SHP77 treated with DMSO at 0.1 percent for 48 hours (cell line): ENCODE measurements around the gene NSG2.
"Not testable (repeated sequence)": the region's sequence is repeated elsewhere in the genome, so short reads cannot be mapped to it uniquely, and the experiment has no call there.

ENCODE experiments used
- DNase-seq: peaks from one replicate; lab custom pipeline; 2025; lab: John Stamatoyannopoulos, UW

Gene NSG2

DNA sequence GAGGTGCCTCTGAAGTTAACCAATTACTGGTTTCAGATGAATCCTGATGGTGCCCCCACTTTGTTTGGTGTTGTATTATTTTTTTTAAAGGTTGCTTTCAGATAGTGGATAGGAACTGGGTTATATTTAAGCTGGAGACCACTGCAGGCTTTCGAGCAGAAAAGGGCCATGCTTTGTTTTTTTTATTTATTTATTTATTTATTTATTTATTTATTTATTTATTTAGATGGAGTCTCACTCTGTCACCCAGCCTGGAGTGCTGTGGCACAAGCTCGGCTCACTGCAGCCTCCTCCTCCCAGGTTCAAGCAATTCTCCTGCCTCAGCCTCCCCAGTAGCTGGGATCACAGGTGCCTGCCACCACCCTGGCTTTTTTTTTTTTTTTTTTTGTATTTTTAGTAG is 57.1 kb downstream of the NSG2 start:
- DNase-seq, result not testable (repeated sequence)

- DNase-seq, result no peak
Observed at GRCh38 chr5:174106997-174107655, 61.6 kb downstream of the NSG2 start.

- DNase-seq, result no peak
Observed at GRCh38 chr5:174108745-174109144, 63.2 kb downstream of the NSG2 start.

DNA sequence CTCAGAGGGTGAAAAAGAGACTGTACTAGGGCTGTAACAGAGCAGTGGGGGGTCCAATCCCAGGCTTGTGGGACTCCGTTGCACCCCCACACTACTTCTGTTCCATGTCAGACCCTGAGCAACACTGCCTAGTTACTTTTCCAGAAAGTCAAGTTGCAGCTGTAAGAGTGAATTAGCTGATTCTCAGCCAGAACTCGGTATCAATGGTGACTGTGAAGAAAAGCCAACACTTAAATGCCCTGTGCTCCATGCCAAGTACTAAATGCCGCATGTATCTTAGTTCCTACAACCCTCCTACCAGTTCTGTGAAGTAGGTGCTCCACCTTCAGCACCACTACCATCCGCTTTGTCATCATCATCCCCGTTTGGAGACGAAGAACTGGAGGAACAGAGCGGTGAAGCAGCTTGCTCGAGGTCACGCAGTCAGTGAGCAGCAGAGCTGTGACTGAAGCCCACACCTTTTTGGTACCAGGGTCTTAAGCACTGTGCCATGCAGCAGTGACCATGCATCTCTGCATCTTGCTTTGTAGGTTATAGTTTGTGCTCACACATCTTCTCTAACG is 64.3 kb downstream of the NSG2 start:
- no peak for DNase-seq

- no peak for DNase-seq
Observed at GRCh38 chr5:174110310-174110709, 64.8 kb downstream of the NSG2 start.

DNA sequence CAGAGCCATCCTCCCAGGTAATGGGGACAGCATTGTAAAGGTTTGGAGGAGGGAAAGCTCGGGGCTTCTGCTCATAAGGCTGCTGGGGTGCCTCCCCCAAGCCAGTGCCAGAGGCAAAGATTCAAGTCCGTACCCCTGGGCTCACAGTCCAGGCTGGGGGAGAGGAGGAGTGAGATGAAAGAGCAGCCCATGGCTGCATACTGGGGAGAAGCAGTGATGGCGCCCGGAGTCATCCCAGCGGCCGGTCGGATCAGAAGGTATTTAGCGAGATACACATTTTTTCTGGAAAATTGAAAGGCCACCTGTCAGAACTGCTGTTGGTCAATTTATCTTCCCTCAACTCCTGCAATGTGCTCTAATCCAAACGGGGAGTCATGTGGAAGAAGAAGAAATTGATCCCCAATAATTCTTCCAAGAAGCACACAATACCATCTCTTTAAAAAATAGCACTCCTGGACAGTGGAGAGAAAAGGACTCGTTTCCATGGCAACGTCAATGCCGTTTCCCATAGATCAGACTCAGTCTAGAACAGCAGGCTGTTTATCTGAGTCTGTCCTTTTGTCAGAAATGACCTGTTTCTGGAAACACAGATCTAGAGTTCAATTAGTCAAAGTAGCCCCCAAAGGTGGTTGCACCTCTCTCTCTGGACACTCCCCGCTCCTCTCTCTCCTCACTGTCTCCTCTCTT is 65.9 kb downstream of the NSG2 start:
- no peak for DNase-seq

DNA sequence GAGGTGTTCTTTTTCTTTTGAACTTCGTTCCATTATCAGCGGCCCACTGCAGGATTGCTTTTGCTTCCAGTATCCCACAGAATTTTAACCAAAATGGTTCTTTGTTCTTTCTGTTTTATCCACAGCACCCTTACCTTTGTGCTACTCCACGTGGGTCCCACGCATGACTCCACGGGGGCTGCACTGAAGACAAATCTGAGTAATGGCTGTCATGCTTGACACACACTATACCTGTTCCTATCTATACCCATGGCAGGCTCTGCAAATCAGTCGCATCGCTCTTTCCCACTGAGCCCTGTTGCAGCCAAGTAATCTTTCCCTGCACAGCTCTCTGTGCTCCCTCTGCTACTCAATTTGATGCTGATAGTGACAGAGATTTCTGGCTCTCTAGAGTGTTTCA is 69.7 kb downstream of the NSG2 start:
- DNase-seq, result no peak

DNA sequence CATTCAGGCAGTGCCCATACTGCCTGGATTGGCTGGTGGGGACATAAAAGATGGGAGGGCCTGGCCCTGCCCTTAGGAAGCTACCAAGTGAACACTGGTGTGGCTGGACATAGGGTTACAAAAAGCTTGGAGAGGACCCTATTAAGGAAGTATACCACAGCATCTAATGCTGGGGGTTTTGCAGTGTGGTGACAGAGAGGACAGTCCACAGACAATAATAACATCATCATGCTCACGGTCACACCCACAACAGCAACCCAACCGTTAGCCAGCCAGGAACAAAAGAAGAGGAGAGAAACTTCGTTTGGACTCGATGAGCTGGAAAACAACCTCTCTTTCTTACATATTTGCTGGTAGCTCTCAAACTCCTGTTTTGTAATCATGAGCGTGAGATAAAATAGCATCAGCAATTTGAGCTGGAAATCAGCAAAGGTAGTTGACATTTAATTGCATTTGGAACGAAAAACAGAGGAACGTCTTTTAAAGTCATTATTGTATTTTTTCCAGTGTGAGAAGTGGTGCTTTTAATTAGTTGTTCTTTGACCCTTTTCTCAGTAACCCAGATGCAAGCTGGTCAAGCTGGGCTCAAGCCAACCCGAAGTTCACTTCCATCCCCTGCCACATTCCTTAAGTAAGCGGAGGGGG is 73.4 kb downstream of the NSG2 start:
- DNase-seq, result no peak

- no peak for DNase-seq
Observed at GRCh38 chr5:174119468-174119881, 74.0 kb downstream of the NSG2 start.

- no peak for DNase-seq
Observed at GRCh38 chr5:174120401-174121005, 75.0 kb downstream of the NSG2 start.

DNA sequence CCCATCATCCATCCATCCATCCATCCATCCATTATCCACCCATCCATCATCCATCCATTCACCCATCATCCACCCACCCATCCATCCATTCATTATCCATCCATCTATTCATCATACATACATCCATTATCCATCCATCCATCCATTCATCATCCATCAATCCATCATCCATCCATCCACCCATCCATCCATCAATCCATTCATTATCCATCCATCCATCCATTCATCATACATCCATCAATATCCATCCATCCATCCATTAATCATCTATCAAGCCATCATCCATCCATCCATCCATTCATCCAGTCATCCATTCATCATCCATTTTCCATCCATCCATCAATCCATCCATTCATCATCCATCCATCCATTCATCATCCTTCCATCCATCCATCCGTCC is 89.0 kb downstream of the NSG2 start:
- no peak for DNase-seq

- DNase-seq, result no peak
Observed at GRCh38 chr5:174139623-174140022, 94.1 kb downstream of the NSG2 start.

- DNase-seq, result no peak
Observed at GRCh38 chr5:174140452-174141020, 95.0 kb downstream of the NSG2 start.

DNA sequence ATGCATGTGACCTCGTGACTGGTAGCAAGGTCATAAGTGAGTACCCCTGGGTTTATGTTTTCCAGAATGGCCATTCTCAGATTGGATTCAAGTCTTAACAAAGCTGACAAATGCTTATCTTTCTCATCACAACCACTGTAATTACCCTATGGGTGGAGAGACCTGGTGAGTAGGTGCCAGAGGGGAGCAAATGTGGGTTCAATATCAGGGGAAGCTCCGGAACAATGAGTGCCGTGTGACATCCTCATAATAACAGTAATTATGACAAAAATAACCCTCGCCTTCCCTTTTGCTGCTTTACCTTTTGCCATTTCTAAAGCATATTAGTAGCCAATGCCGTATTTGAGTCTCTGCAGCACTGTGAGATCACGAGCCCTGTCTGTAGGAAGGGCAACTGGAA is 95.9 kb downstream of the NSG2 start:
- DNase-seq, result no peak

DNA sequence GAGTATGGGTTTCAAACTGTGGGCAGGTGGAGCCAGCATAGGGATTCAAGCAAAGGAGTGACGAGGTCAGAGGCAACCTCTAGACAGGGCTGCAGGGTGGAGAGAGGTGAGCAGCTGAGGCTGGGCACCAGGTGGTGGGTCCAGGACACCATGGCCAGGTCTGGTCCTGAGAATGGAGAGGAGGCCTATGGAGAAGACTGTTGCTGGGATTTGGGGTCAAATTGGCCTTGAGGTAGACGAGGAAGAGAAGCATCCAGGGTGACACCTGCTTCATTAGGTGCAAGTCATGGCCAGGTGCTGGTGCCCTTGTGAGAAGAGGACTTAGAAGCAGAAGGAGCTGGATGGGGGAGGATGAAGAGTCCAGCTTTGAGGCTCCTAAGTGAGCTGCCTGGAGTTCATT is 99.6 kb downstream of the NSG2 start:
- no peak for DNase-seq

DNA sequence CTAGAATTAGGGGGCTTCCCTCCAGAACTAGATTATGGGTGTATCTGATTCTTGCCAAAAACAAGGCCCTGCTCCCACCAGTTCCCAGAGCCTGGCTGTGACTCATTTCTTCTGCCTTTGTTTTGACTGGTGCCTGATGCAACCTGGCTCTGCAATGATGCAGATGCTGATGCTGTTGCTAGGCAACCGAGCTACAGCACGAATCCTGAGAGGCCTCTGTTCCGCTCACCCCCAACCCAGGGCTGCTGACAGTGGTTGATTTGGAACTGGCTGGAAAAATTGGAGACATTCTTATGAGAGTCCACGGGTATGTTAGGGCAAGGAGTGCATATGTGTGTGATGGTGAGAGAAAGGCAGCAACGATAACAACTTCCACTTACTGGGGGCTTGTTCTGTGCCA is 100.3 kb downstream of the NSG2 start:
- DNase-seq, result no peak

DNA sequence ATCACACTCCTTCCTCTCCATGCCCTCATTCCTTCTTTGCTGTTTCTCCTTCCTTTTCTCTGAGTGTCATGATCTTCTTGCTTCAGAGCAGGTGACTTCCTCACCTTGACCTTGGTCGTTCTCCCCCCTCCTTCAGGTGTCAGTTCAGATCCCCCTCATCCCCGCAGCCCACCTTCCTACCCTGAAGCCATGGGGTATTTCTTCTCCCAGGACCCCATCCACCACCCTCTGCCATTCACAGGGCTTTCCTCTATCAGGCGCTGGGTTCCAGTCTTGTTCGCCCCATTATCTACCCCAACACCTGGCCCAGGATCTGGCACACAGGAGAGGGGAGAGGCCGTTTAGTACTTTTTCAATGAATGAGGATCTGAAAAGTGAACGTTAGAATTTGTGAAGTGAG is 101.0 kb downstream of the NSG2 start:
- no peak for DNase-seq

DNA sequence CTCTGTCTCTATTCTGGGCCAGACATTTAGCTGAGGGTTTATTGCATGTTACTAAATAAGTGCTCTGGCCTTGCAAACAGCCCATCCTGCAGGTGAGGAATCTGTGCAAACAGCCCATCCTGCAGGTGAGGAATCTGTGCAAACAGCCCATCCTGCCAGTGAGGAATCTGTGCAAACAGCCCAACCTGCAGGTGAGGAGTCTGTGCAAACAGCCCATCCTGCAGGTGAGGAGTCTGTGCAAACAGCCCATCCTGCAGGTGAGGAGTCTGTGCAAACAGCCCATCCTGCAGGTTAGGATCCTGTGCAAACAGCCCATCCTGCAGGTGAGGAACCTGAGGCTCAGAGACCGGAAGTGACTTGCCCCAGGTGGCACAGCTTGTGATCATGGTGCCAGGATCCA is 101.5 kb downstream of the NSG2 start:
- not testable (repeated sequence) for DNase-seq

DNA sequence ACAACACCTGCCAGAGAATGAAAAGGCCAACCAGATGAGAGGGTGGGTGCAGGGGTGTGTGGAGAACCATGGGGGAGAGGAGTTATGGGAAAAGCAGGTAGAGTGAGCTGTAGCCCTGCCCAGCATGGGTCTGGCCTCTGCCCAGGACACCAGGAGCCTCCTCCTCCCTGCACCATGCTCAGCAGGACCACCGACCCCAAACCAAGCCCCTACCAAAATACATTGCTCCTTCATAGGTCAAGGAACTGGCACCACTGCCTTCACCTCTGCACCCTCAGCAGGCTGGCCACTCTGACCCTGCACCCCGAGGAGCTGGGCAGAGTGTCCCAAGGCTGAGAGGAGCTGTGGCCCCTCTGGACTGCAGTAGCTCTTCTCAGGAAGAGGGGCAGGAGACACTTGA is 102.0 kb downstream of the NSG2 start:
- no peak for DNase-seq

GRCh38 chr5:174148721-174149120 is 103.2 kb downstream of the NSG2 start:
- no peak for DNase-seq

- no peak for DNase-seq
Observed at GRCh38 chr5:174149426-174149825, 103.9 kb downstream of the NSG2 start.

GRCh38 chr5:174149989-174150388 is 104.5 kb downstream of the NSG2 start:
- DNase-seq, result no peak
